Measurements from ENCODE around the gene NAPA.

NAPA gene

GRCh38 chr19:47443331-47443730 is 71.5 kb downstream of the NAPA start:
- TF ChIP-seq EZH2phosphoT487 (IDR thresholded peaks at IDR 0.05; ENCODE audit: borderline replicate concordance, low read length), result no peak
- TF ChIP-seq, protein P1, sequence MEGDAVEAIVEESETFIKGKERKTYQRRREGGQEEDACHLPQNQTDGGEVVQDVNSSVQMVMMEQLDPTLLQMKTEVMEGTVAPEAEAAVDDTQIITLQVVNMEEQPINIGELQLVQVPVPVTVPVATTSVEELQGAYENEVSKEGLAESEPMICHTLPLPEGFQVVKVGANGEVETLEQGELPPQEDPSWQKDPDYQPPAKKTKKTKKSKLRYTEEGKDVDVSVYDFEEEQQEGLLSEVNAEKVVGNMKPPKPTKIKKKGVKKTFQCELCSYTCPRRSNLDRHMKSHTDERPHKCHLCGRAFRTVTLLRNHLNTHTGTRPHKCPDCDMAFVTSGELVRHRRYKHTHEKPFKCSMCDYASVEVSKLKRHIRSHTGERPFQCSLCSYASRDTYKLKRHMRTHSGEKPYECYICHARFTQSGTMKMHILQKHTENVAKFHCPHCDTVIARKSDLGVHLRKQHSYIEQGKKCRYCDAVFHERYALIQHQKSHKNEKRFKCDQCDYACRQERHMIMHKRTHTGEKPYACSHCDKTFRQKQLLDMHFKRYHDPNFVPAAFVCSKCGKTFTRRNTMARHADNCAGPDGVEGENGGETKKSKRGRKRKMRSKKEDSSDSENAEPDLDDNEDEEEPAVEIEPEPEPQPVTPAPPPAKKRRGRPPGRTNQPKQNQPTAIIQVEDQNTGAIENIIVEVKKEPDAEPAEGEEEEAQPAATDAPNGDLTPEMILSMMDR (IDR thresholded peaks at IDR 0.05; ENCODE audit: low read depth, low read length, poor library complexity, severe bottlenecking), result no peak
- no peaks in the 10 kb centered on the region for H3K9me2 ChIP-seq (replicated peaks; ENCODE audit: control insufficient read depth, low read length)
- H3K27me3 ChIP-seq (ENCODE audit: control insufficient read depth, low read length), result peaks cover 30% of the 10 kb centered on the region

DNA sequence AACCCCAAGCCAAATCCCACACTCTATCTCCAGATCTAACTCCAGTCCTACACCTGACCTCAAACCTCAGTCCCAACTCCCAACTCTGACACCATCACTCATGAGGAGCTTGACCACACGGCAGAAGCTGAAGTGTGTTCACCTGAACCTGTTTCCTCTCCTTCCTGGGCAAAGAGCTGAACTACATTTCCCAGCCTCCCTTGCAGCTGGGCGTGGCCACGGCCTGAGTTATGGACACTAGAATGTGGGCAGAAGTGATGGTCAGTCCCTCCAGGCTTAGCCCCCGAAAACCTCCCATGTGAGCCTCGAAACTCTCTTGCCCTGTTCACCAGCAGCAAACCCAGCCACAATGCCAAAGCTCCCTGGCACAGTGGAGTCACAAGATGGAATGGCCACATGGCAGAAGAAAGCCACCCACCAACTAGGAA is 76.1 kb downstream of the NAPA start:
- Histone ChIP-seq H3K27me3 (ENCODE audit: control insufficient read depth, low read length) (peaks cover 29% of the 10 kb centered on the region), H3K79me2 (ENCODE audit: control insufficient read depth, low read length) (no peaks in the 10 kb centered on the region), H3K27ac (ENCODE audit: low read depth, low read length) (no peak overlapping the region), H3K9me2 (replicated peaks; ENCODE audit: control insufficient read depth, low read length) (no peaks in the 10 kb centered on the region), H3K36me3 (ENCODE audit: control insufficient read depth, low read length) (no peaks in the 10 kb centered on the region), H4K20me1 (ENCODE audit: control insufficient read depth, insufficient read depth, low read depth, low read length) (no peaks in the 10 kb centered on the region), H3K4me3 (ENCODE audit: low read length) (no peak overlapping the region), H3K4me1 (ENCODE audit: control insufficient read depth, low read length) (peaks cover 3% of the 10 kb centered on the region; the same call in 1 of the 2 replicates), H3K4me2 (ENCODE audit: low read length) (no peak overlapping the region), H3K9me3 (ENCODE audit: control insufficient read depth, insufficient read depth, low read length) (no peaks in the 10 kb centered on the region), H3F3A (ENCODE audit: control insufficient read depth, insufficient read depth) (no peaks in the 10 kb centered on the region)
- TF ChIP-seq EZH2phosphoT487 (IDR thresholded peaks at IDR 0.05; ENCODE audit: borderline replicate concordance, low read length), result no peak
- TF ChIP-seq, protein P1 (IDR thresholded peaks at IDR 0.05; ENCODE audit: low read depth, low read length, poor library complexity, severe bottlenecking), result no peak

More at GRCh38 chr19:47443331-47443730, 71.5 kb downstream of the NAPA start:
- Histone ChIP-seq H3K4me3 (ENCODE audit: low read length) (no peak overlapping the region), H3K9me3 (ENCODE audit: control insufficient read depth, insufficient read depth, low read length) (no peaks in the 10 kb centered on the region), H3K4me1 (ENCODE audit: control insufficient read depth, low read length) (peaks cover 24% of the 10 kb centered on the region), H3F3A (ENCODE audit: control insufficient read depth, insufficient read depth) (0 out of 2 replicates have a peak, but pooled peaks cover 4% of the 10 kb centered on the region), H3K79me2 (ENCODE audit: control insufficient read depth, low read length) (no peaks in the 10 kb centered on the region), H3K4me2 (ENCODE audit: low read length) (no peak overlapping the region), H3K27ac (ENCODE audit: low read depth, low read length) (no peak overlapping the region), H3K36me3 (ENCODE audit: control insufficient read depth, low read length) (no peaks in the 10 kb centered on the region), H4K20me1 (ENCODE audit: control insufficient read depth, insufficient read depth, low read depth, low read length) (no peaks in the 10 kb centered on the region)

Data from DOHH2 (cell line).